Left ventricle myocardium inferior (tissue), 1 donor: ENCODE measurements around the gene EPHB1. TPM values are rescaled to one million over a fixed set of nuclear protein-coding genes. Genes with fewer than 3 reads are reported as not detected.

Source experiments
- DNase-seq: peaks from one replicate; pipeline ENCODE4 v3.0.0-alpha.2; 2020
- H3K27ac ChIP-seq: fragments of 200-600 bp; replicated peaks from 2 replicates; pipeline ENCODE4 v1.8.0; 2021
- H3K27me3 ChIP-seq: fragments of 200-600 bp; 2 replicates; pipeline ENCODE4 v1.8.0; 2021; ENCODE audit warnings: low read depth
- H3K36me3 ChIP-seq: fragments of 200-600 bp; 2 replicates; pipeline ENCODE4 v1.8.0; 2021
- H3K4me1 ChIP-seq: fragments of 200-600 bp; 2 replicates; pipeline ENCODE4 v1.8.0; 2021
- H3K4me3 ChIP-seq: fragments of 200-600 bp; 2 replicates; pipeline ENCODE4 v1.8.0; 2021; ENCODE audit warnings: mild to moderate bottlenecking, moderate library complexity
- H3K9me3 ChIP-seq: fragments of 200-600 bp; replicated peaks from 2 replicates; pipeline ENCODE4 v1.8.0; 2021
- intact Hi-C: fragments of 100-400 bp; cut with micrococcal nuclease; formaldehyde crosslinking; loops from one replicate; pipeline ENCODE4 v1.11.0; 2022
- total RNA-seq: library from RNA; stranded (reverse); fragmentation: NEBNext Ultra II Directional; extraction: Animal tissue kit (Norgen Biotek cat#: 25700); gene quantifications from one replicate; pipeline ENCODE4 v1.2.1, GENCODE V29; 2021
- TF ChIP-seq, protein P1 (sequence below): fragments of 200-600 bp; IDR thresholded peaks from 2 replicates; pipeline ENCODE4 v1.8.0; 2021; ENCODE audit warnings: antibody characterized with exemption, mild to moderate bottlenecking, borderline replicate concordance
- donor health status: DM: no; HTN: yes; CAD: no; lungs with severe emphysema.

The EPHB1 gene
- total RNA-seq, 1 donor from 2014 or later: 1.3 TPM

DNA sequence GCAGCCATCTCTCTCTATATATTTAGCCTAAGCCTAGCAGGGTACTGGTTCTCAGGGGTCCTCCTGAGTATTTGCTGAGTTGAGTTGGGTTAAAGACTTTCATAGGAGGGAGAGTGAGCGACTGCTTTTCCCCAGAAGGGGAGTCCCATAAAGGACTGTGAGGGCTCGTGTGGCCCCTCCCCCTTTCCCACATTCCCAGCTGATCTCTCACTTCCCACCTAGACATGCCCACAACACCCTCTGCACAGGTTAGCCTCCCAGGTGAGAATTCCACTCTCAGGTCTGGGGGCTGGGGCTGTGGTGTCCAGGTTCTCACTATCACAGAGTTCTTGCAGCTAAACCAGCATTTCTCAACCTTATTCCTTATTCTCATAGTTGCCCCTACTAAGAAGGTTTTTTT lies 15.8 kb downstream of the EPHB1 start:
- intact Hi-C loops: no loop called here
- Histone ChIP-seq H3K27ac (no peak overlapping the region), H3K4me3 (no peak overlapping the region), H3K27me3 (no peaks in the 10 kb centered on the region), H3K36me3 (no peaks in the 10 kb centered on the region), H3K4me1 (peaks cover 4% of the 10 kb centered on the region), H3K9me3 (no peaks in the 10 kb centered on the region)
- TF ChIP-seq, protein P1, sequence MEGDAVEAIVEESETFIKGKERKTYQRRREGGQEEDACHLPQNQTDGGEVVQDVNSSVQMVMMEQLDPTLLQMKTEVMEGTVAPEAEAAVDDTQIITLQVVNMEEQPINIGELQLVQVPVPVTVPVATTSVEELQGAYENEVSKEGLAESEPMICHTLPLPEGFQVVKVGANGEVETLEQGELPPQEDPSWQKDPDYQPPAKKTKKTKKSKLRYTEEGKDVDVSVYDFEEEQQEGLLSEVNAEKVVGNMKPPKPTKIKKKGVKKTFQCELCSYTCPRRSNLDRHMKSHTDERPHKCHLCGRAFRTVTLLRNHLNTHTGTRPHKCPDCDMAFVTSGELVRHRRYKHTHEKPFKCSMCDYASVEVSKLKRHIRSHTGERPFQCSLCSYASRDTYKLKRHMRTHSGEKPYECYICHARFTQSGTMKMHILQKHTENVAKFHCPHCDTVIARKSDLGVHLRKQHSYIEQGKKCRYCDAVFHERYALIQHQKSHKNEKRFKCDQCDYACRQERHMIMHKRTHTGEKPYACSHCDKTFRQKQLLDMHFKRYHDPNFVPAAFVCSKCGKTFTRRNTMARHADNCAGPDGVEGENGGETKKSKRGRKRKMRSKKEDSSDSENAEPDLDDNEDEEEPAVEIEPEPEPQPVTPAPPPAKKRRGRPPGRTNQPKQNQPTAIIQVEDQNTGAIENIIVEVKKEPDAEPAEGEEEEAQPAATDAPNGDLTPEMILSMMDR: no peak
- DNase-seq: no peak

DNA sequence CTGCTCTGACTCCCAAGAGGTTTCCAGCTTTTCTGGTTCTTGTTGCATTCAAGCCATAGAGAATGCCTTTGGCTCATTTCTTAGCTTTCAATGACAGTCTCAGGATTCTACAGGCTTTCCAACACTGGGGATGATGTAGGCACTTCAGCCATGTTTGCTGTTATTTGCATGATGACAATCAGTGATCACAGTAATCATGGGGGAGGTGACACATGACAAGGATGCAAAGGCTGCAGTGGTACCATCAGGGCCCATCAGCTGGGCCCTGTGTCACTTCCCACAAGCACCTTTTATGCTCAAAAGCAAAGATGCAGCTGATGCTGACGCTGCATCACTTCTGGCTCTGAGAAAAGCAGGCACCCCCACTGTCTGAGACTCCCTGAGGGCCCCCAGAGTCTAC lies 18.6 kb downstream of the EPHB1 start:
- H3K27me3 ChIP-seq: no peaks in the 10 kb centered on the region
- no peaks in the 10 kb centered on the region for H3K36me3 ChIP-seq
- intact Hi-C loops: no loop called here
- DNase-seq: no peak
- H3K4me3 ChIP-seq: no peak overlapping the region
- no peak overlapping the region for H3K27ac ChIP-seq
- peaks cover 4% of the 10 kb centered on the region for H3K4me1 ChIP-seq
- TF ChIP-seq, protein P1: no peak
- H3K9me3 ChIP-seq: no peaks in the 10 kb centered on the region

DNA sequence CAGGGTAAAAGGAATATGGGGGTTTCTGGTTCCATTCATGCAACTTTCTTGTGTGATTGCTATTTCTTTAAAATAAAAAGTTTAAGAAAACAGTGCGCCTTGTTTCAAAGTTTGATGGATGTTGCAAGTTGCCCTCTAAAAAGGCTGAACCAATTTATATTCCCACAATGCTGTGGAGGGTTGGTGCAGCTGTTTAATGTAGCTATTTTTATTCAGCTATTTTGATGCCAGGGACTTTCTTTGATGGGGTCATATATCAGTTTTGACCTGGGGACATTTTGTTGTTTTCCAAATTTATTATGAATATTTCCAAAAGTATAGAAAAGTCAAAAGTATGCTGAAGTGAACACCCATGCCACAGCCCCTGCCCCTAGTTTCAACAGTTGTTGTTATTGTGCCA lies 20.5 kb downstream of the EPHB1 start:
- H3K27me3 ChIP-seq: no peaks in the 10 kb centered on the region
- DNase-seq: no peak
- TF ChIP-seq, protein P1: no peak
- no peak overlapping the region for H3K27ac ChIP-seq
- no peak overlapping the region for H3K4me3 ChIP-seq
- no peaks in the 10 kb centered on the region for H3K9me3 ChIP-seq
- H3K36me3 ChIP-seq: no peaks in the 10 kb centered on the region
- no peaks in the 10 kb centered on the region for H3K4me1 ChIP-seq
- intact Hi-C loops: no loop called here

DNA sequence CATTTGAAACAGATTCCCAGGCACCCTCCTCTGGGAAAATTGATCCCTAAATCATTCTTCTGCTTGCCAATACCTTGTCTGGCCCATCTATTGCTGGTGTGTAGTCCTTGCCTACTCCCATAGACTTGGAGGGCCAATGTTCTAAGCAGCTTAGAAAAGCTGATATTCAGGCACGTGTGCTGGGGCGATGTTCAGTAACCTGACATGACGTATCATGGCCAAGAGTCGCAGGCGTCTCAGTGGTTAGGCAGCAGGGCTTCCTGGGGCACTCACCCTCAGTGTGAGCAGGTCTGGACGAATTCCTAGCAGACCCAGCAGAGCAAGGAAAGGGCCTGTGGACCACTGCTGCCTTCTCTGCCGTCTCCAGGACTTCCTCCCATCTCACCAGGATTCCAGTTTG lies 21.6 kb downstream of the EPHB1 start:
- Histone ChIP-seq H3K4me1 (no peaks in the 10 kb centered on the region), H3K36me3 (no peaks in the 10 kb centered on the region), H3K4me3 (no peak overlapping the region), H3K27ac (no peak overlapping the region), H3K27me3 (no peaks in the 10 kb centered on the region), H3K9me3 (no peaks in the 10 kb centered on the region)
- TF ChIP-seq, protein P1: no peak
- intact Hi-C loops: no loop called here
- no peak for DNase-seq

DNA sequence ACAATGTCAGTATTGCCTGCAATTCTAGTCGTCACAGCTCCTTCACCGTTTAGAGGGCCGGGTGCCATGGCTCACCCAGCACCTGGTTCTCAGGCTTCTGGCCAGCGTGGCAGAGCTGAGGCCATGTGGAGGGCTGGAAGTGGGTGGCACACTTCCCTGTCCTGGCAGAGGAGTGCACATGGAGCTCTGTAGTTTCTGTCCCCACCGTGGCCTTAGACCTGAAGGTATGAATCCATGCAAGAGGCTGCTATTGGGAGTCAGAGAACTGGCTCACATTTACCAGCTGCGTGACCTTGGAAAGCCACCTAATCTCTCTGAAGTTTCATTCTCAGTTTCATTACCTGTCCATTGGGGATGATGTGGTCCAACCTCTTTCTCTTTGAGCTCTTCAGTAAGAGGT lies 22.2 kb downstream of the EPHB1 start:
- intact Hi-C loops: no loop called here
- Histone ChIP-seq H3K27ac (no peak overlapping the region), H3K36me3 (no peaks in the 10 kb centered on the region), H3K4me3 (no peak overlapping the region), H3K9me3 (no peaks in the 10 kb centered on the region), H3K4me1 (no peaks in the 10 kb centered on the region), H3K27me3 (no peaks in the 10 kb centered on the region)
- TF ChIP-seq, protein P1: no peak
- DNase-seq: no peak

DNA sequence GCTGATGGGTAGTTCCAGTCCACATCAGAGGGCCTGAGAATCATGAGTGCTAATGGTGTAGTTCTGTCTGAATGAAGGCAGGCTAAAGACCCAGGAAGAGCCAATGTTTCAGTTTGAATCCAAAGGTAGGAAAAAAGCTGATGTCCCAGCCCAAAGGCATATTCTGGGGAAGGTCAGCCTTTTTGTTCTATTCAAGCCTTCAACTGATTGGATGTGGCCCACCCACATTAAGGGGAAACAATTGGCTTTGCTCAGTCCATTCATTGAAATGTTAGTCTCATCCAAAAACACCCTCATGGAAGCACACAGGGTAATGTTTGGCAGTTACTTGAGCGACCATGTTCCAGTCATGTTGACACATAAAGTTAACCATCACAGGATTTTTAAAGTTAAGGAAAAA lies 25.9 kb downstream of the EPHB1 start:
- no peaks in the 10 kb centered on the region for H3K27me3 ChIP-seq
- intact Hi-C loops: no loop called here
- no peaks in the 10 kb centered on the region for H3K36me3 ChIP-seq
- H3K4me1 ChIP-seq: no peaks in the 10 kb centered on the region
- no peak overlapping the region for H3K4me3 ChIP-seq
- TF ChIP-seq, protein P1: no peak
- H3K27ac ChIP-seq: no peak overlapping the region
- no peaks in the 10 kb centered on the region for H3K9me3 ChIP-seq
- no peak for DNase-seq
